GDM1 (cell line): ENCODE data around the gene THSD8.

Experiments used
- DNase-seq: peaks from one replicate; lab custom pipeline; 2025; lab: John Stamatoyannopoulos, UW

The THSD8 gene

DNA sequence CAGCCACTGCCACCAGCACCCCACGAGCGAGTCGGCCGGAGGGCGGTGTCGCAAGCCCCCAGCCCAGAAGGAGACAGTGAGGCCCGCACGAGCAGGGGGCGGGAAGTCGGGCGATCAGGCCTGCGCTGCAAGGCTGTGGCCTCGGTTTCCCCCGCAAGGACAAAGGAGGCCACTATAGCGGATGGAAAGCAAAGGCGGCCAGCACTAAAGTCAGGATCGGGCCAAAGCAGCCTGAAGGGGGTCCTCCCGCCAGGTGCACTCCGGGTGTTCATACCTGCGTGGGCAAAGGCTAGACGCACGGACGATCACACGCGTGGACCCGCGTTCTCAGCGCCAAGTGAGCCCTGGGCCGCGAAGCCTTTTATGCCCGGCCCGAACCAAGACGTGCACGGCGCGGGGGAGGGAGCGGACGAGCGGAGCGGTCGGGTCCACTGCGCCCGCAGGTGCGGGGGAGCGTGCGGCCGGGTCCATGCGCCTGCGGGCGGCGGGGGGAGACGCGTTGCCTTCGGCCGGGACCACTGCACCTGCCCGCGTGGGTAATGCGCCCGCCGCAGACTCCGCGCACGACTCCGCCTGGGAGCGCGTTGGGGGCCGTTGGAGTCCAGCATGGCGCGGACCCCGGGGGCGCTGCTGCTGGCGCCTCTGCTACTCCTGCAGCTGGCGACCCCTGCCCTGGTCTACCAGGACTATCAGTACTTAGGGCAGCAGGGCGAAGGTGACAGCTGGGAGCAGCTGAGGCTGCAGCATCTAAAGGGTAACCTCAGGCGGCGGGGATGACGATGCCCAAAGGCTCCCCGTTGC, at the start of gene THSD8, which contains the start of gene PRDX2:
Gene THSD8, plus strand, starts transcription at position 604 of the 801 bp plus-strand sequence. Its CDS starts 3 bp downstream, at position 607.
Gene PRDX2, minus strand, starts transcription at position 335 of the 801 bp plus-strand sequence. CDS start 539 bp downstream, outside the sequence.
- DNase-seq = no peak

DNA sequence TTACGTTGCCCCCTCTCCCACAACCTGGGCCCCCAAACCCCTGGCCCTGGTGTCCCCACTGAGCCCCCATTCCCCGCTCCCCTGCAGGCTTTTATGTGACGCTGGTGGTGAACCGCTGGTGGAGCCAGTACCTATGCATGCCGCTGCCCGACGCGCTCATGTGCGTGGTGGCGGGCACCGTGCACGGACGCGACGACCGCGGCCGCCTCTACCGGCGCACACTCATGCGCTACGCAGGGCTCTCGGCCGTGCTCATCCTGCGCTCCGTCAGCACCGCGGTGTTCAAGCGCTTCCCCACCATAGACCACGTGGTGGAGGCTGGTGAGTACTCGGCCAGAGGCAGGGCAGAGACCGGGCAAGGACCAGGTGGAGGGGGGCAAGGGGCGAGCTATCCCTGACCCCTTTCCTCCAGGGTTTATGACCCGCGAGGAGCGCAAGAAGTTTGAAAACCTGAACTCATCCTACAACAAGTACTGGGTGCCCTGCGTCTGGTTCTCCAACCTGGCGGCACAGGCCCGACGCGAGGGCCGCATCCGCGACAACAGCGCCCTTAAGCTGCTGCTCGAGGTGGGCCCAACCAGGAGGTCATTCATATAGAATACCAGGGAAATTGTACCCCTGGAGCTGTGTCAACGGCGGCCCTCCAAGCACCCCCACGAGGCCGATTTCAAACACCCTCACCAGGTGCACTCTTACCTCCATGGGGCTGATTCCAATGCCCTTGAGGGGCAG, 47.2 kb upstream of the THSD8 start:
- no peak for DNase-seq

DNA sequence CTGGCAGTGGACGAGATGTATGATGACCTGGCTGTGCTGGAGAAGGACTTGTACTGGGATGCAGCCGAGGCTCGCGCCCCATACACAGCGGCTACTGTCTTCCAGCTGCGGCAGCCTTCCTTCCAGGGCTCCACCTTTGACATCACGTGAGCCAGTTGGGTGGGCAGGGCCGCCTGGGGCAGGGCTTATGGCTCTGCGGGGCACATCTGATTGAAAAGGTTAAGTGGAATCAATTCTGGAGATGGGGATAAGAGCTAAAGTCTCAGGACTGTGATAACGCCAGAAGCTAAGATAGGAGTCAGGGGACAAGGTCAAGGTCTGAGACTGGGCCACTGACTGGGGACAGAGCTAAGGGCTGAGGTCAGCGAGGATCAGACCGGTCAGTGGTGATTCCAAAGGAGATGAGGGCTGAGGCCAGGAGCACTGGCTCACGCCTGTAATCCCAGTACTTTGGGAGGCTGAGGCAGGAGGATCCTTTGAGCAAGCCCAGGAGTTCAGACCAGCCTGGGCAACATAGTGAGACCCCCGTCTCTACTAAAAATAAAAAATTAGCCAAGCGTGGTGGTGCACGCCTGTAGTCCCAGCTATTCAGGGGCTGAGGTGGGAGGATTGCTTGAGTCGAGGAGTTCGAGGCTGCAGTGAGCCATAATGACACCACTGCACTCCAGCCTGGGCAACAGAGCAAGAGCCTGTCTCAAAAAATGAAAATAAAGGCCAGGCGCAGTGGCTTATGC, 45.6 kb upstream of the THSD8 start:
- DNase-seq = no peak

DNA sequence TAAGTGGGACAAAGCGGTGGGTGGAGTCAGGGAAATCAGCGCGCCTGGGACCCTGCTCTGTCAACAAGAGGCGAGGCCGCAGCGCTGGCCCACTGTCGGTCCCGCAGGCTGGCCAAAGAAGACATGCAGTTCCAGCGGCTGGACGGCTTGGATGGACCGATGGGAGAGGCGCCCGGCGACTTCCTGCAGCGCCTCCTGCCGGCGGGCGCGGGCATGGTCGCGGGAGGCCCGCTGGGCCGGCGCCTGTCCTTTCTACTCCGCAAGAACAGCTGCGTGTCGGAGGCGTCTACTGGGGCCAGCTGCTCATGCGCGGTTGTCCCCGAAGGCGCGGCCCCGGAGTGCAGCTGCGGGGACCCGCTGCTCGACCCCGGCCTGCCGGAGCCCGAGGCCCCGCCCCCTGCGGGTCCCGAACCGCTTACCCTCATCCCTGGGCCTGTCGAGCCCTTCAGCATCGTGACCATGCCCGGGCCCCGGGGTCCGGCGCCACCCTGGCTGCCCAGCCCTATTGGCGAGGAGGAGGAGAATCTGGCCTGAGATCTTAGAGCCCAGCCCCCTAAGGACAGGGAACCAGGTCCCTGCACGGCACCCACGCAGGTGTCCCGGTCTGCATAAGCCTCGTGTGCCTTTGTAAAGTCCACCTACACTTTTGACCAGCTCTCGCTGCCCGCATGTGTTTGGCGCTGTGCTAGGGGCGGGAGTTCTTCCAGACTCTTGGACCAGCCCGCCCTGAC, 44.2 kb upstream of the THSD8 start:
- peak; percentile 18 for DNase-seq

DNA sequence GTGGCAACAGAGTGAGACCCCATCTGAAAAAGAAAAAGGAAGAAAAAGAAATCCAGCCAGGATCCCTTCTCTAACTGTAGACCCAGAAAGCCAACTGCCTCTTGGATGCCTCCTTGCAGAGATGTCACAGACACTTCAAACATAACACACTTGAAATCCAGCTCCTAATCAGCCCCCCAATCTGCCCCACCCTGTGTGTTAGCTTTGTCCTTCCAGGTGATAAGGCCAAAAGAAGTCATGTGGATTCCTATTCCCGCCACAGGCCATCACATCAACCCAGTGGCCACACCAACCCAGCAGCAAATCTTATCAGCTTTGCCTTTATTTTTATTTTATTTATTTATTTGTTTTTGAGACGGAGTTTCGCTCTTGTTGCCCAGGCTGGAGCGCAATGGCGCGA, 42.2 kb upstream of the THSD8 start:
- DNase-seq = no peak

DNA sequence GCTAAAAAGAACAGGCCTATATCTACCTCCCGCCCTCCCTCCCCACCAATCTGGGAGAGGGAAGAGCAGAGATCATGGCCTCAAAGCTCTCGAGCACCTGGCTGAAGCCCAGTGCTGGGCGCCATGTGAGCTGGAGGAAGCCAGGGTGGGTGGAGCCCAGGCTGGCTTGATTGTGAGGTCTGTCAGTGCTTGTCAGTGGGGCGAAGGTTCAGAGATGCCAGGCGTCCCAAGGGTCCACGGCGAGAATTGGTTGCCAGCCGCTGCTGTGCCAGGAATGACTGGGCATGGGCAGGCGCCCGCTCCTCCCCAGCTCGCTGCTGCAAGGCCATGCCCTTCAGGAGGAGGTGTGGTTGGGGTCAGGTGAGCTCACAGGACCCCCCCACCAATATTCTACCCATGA, 38.8 kb upstream of the THSD8 start:
- no peak for DNase-seq

DNA sequence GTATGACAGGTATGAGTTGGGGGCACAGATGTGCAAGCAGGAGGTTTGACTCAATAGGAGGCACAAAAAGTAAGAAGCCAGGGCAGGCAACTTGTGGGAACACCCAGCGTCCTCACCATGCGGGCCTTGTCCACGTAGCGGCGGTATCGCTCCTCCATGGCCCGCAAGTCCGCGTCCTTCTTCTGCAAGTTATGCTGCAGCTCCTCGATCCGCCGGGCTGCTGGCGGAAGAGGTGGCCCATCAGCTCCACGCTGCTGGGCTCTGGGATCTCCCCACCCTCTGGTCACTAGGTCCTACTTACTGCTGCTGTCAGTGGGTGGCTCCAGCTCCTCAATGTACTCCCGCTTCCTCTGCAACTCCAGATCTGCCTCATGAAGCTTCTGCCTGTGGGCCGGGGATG, 37.2 kb upstream of the THSD8 start:
- DNase-seq = no peak

DNA sequence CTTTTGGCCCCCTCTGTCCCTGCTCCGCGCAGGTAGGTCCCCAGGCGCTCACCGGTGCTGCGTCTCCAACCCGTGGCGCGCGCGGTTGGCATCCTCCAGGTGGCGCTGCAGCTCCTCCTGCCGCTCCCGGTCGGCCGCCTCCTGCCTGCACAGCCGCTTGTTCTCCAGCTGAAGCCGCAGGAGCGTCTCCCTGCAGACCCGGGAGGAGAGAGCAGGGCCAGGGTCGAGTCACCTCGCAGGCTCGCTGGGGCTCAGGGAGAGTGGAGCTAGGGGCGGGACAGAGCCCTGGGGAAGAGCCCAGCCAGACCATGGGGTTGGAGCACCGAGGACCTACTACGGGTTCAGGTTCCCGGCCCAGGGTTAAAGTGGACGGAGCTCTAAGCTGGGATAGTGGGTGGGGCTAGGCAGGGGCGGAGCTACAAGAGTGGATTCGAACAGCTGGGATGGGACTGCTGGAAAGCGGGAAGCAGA, 35.8 kb upstream of the THSD8 start:
- DNase-seq = no peak

DNA sequence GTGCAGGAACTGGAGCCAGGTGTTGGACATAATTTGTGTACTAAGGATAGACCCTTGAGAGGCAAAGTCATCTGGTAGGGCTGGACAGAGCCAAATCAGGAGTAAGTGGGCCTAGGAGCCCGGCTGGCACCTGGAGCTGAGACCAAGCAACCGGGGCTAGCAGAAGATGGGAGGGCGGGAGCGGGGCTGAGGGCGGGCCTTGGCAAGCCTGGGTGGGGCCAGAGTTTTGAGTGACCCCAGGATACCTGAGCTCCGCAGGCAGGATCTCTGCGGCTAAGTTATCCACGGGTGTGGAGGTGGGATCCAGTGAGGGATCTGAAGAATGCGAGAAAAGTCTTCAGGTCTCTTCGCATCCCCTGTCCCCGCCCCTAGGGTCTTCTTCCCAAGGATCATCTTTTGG, 34.7 kb upstream of the THSD8 start:
- no peak for DNase-seq

DNA sequence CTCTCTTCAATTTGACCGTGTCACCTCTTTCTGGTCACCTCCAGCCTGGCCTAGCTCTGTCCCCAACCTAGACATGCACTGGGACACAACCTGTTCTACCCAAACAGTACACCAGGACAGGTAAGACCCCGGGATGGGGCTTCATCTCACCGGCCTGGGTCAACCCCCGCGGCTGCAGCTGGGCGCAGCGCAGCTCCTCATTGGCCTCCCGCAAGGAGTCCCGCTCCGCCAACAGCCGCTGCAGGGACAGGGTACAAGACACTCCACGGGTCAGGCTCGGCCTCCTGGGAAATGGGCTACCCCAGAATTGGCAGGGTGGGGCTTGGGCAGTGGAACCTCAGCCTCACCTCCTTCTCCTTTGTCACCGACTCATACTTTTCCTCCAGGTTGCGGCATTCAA, 34.2 kb upstream of the THSD8 start:
- DNase-seq = no peak

DNA sequence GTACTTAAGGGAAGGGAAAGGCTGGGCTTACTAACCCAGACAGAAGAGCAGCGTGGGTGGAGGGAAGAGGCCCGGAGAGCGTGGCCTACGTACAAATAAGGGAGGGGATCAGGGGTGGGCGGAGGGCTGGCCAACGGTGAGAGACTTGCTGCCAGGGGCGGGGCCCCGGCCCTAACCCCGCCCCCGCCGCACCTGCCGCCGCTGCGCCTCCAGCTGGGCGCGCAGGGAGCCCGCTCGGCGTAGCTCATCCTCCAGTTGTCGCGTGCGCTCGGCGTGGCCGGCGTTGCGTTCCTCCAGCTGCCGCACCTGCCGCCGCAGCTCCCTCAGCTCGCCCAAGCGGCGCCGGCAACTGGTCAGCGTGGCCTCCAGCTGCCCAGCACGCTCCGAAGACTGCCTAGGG, 32.2 kb upstream of the THSD8 start:
- no peak for DNase-seq

DNA sequence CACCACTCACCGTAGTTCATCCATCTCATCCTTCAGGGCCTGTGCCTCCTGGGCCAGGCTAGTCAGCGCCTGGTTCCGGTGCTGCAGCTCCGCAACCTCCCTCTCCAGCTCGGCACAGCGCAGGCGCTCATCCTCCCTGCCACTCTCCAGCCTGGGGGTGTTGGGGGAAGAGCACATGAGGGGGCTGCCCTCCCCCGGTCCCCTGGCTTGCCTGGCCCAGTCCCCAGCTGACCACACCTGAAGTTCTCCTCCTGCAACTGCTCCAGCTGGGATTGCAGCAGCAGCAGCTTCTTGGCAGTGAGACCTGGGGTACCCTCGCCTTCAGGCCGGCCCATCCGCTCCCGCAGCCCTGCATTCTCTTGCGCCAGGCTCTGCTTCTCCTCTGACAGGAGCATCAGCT, 30.9 kb upstream of the THSD8 start:
- no peak for DNase-seq

DNA sequence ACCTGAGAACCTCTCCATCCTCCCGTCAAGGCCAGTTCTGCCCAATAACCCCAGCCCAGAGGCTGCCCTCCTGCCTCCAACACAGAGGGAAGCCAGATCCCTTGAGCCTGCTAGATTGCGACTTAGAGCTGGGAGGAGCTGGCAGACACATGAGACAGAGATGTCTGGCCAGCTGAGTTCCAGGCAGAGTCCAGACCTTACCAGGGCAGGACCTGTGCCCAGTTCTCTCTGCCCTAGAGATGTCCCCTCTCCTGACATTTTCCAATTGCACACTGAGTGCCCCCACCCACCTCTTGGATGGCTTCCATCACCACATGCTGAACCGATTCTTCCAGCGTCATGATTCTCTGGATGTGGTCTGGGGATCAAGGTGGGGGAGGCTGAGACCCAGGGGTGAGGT, 29.5 kb upstream of the THSD8 start:
- no peak for DNase-seq

DNA sequence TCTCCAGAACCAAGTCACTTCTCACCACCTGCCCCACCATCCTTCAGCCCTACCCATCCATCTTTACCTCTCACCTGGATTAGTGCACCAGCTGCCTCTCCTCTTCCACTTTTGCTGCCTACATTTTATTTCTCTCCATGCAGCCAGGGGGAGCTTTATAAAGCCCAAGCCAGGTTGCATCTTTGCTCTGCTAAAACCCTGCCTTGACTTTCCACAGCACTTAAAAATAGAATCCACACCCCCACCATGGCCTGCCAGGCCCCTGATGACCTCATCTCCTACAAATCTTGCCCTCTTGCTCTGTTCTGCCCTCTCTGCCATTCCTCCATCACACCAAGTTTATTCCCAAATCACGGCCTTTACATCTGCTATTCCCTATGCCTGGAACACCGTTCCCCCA, 28.3 kb upstream of the THSD8 start:
- no peak for DNase-seq

DNA sequence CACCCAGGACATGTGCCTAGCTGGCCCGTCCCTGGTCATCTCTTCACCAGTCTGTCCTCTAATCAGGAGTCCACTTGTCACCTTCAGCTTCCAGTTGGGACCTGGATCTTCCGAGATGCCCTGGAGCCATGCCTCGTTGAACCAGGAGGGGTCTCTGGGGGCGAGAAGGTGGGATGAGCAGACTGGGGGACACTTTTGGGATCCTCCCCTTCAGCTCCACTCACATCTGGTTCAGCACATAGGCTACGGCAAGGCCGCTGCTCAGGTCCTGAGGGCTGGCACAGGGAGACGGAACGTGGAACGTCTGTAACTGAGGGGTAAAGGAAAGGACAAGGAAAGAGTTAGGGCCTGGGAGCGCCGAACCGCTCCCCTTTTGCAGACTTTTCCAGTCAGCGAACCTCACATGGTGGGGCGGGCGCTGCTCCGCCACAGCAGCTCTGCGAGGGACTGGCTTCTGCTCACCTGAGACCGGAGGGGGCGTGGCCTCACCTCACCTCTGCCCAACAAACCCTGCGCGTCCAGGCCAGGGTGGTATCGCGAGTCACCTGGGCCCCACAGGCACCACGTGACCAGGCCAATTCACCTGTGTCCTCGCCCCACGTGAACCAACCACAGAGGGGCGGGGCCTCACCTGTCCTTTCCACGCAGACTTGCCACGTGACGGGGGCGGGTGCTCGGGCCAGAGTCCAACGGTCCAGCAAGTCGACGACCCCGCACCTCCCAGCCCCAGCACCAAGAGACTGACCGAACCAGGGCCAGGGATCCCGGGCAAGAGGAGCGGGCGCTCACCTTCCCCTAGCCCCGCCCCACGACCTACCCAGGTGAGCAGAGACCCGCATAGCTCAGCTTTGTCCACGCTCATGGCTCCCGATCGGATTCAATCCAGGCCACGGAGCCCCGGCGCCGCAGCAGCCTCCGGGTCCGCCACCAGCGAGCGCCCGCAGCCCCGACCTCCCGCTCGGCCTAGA, 27.0 kb upstream of the THSD8 start, which contains the start of gene HOOK2:
Gene HOOK2, minus strand, starts transcription at position 965 of the 968 bp plus-strand sequence. Its CDS starts 103 bp downstream, at position 862.
- DNase-seq = no peak

DNA sequence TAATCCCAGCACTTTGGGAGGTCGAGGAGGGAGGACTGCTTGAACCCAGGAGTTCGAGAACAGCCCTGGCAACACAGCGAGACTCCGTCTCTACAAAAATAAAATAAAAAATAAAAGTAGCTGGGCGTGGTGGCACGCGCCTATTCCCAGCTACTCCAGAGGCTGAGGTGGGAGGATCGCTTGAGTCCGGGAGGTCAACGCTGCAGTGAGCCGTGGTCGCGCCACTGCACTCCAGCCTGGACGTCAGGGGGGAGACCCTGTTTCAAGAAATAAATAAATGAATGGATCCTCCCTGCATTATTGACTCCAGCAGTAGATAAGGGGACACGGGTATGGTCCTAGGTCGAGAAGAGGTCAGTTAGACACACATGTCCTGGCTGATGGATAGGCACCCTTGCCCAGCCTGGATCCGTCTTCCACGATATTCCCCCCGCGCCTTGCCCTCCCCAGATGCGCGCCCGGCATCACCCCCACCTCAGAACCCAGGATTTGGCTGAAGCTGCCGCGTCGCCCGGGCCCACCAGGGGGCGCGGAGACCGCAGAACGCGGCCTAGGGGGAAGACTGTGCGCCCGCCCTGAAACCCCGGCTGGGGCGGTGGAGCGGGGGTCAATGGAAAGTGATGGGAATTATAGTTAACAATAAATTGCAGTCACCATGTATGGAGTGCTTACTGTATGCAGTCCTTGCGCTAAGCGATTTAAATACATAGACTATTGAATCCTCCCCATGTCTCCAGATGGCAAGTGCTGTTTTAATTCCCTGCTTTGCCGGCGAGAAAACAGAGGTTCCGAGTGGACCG, 24.5 kb upstream of the THSD8 start:
- DNase-seq = peak; percentile 55

DNA sequence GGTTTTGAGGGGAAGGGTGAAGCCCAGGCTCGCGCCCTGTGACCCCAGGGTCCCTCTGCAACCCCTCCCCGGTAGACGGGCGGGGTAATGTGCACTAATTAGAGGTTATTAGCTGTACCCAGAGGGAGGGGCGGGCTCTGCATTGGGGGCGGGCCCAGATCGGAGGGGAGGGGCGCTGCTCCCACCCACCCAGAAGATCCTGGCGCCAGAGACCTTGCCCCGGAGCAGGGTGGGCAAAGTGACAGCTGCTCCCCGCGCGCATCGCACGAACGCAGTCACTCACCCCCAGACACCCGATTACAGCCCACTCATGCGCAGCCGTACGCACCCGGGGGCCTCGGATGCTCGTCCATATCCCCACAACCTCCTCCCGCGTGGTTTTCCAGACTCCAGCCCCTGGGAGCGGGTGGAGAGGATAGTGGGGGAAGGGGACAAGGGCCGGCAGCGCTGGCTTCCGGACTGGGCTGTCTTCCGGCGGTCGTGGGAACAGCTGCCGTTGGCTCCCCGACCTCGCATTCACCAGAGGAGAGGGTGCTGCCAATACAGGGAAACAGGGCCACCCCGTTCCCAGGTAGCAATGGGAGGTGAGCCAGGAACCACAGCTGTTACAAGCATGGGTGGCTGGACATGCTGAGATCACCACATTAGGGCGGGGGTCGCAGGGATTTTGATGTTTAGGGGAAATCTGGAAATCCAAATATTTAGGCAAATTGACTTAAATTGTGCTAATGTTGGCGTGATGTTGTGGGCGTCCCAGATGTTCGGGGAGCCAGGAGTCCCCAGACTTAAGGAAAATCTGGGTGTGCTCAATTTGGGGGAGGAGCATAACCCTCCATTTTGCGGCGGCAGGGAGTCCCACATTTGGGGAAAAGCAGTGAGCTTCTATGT, 23.6 kb upstream of the THSD8 start:
- DNase-seq = peak; percentile 39

DNA sequence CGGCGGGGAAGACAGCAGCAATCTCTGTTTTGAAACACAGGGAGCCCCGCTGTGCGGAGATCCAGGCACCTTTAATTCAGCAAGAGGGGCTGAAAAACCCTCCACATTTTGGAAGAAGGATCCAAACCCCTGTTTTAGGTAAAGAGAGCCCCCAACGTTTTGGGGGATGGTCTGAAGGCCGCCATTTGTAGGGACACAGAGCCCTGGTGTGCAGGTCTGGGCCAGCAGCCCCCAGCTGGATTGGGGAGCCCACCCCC, 23.0 kb upstream of the THSD8 start:
- no peak for DNase-seq
